ENCODE measurements around the gene GOLGA8J.
"Not testable (repeated sequence)": the region's sequence is repeated elsewhere in the genome, so short reads cannot be mapped to it uniquely, and the experiment has no call there.

GOLGA8J gene

DNA sequence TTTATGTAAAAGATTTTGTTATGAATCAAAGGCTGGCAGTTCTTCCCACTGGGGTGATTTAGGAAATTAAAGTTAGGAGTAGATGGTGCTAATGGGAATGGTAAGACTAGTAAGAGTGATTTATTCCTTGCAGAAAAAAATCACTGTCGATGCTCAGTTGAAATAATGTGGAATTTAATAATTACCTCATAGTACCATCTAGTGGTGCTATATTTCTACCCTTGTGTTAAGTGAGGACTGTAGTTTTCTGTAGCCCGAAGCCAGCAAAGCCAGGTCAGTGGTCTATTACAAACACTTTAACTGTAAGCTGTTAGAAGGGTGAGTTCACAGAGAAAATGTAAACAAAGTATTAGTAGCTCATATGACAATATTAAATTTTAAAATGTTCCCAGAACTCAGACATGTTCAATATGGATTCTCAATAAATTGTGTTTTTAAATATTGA lies 39.5 kb upstream of the GOLGA8J start:
- TF ChIP-seq, protein P1, sequence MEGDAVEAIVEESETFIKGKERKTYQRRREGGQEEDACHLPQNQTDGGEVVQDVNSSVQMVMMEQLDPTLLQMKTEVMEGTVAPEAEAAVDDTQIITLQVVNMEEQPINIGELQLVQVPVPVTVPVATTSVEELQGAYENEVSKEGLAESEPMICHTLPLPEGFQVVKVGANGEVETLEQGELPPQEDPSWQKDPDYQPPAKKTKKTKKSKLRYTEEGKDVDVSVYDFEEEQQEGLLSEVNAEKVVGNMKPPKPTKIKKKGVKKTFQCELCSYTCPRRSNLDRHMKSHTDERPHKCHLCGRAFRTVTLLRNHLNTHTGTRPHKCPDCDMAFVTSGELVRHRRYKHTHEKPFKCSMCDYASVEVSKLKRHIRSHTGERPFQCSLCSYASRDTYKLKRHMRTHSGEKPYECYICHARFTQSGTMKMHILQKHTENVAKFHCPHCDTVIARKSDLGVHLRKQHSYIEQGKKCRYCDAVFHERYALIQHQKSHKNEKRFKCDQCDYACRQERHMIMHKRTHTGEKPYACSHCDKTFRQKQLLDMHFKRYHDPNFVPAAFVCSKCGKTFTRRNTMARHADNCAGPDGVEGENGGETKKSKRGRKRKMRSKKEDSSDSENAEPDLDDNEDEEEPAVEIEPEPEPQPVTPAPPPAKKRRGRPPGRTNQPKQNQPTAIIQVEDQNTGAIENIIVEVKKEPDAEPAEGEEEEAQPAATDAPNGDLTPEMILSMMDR (IDR thresholded peaks at IDR 0.05; ENCODE audit: low read depth, low read length, missing control alignments), result no peak
- DNase-seq (ENCODE audit: extremely low read depth, low read depth), result no peak
- no peak overlapping the region for H3K4me3 ChIP-seq (replicated peaks; ENCODE audit: low read depth, low read length)

DNA sequence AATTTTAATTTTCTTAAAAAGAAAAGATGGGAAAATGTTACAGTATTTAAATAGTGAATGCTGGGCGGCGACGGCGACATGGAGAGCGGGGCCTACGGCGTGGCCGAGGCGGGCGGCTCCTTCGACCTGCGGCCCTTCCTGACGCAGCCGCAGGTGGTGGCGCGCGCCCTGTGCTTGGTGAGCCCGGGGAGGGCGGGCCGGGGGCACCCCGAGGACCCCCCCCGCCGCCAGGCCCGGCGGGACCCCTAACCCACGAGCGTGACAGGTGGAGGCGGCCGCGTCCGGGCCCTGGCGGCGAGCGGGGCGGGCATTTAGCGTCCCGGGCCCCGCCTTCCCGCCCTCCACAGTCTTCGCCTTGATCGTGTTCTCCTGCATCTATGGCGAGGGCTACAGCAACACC lies 38.4 kb upstream of the GOLGA8J start:
- no peak overlapping the region for H3K4me3 ChIP-seq (replicated peaks; ENCODE audit: low read depth, low read length)
- TF ChIP-seq, protein P1 (IDR thresholded peaks at IDR 0.05; ENCODE audit: low read depth, low read length, missing control alignments), result no peak
- no peak for DNase-seq (ENCODE audit: extremely low read depth, low read depth)

GRCh38 chr15:30044826-30045225 lies 37.9 kb upstream of the GOLGA8J start:
- not testable (repeated sequence) for H3K4me3 ChIP-seq (replicated peaks; ENCODE audit: low read depth, low read length); DNase-seq (ENCODE audit: extremely low read depth, low read depth)

GRCh38 chr15:30045248-30046041 lies 37.3 kb upstream of the GOLGA8J start:
- not testable (repeated sequence) for H3K4me3 ChIP-seq (replicated peaks; ENCODE audit: low read depth, low read length); DNase-seq (ENCODE audit: extremely low read depth, low read depth)

DNA sequence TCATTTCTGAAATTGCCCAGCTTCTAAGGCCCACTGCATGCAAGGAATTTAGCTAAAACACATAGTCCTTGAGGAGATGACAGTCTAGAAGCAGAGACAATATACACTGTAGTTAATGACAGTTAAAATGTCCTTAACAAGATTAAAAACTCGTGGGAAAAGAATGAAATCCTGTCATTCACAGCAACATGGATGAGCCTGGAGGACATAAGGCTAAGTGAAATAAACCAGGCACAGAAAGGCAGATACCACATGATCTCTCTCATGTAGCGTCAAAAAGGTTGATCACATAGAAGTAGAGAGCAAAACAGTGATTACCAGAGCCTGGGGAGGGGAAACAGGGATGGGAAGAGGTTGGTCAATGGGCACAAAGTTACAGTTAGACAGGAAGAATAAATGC lies 36.3 kb upstream of the GOLGA8J start:
- TF ChIP-seq, protein P1 (IDR thresholded peaks at IDR 0.05; ENCODE audit: low read depth, low read length, missing control alignments), result no peak
- no peak overlapping the region for H3K4me3 ChIP-seq (replicated peaks; ENCODE audit: low read depth, low read length)
- no peak for DNase-seq (ENCODE audit: extremely low read depth, low read depth)

DNA sequence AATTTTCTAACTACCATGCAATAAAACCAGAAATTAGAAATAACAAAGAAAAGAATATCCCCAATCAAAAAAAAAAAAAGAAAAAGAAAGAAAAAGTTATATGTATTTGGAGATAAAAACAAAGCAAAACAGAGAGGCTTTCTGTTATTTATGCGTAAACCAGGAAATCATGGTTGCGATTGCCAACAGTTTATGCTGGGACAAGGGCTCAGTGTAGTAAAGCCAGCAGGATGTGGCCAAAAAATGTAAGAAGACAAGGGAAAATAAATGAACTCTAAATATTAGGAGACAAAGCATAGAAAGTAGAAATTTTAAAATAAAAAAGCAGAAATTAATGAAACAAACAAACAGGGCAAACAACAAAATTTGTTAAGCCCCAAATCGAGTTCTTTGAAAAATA lies 27.2 kb upstream of the GOLGA8J start:
- no peak for DNase-seq (ENCODE audit: extremely low read depth, low read depth)
- no peak overlapping the region for H3K4me3 ChIP-seq (replicated peaks; ENCODE audit: low read depth, low read length)
- TF ChIP-seq, protein P1 (IDR thresholded peaks at IDR 0.05; ENCODE audit: low read depth, low read length, missing control alignments), result no peak

DNA sequence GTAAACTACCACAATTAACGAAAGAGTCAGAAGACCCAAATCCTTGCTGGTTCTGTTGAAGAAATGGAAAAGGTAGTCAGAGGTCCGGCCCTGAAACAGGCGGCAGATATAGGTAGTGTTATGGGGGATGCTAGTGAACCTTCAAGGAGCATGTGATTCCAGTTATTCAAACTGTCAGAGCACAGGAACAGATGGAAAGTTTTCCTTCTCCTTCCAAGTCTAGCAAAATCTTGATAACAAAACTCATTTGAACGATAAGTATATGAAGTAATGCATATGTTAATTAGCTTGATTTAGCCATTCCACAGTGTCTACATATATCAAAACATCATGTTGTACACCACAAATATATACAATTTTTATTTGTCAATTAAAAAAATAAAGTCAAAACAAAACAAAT lies 26.6 kb upstream of the GOLGA8J start:
- DNase-seq (ENCODE audit: extremely low read depth, low read depth), result no peak
- TF ChIP-seq, protein P1 (IDR thresholded peaks at IDR 0.05; ENCODE audit: low read depth, low read length, missing control alignments), result no peak
- no peak overlapping the region for H3K4me3 ChIP-seq (replicated peaks; ENCODE audit: low read depth, low read length)

DNA sequence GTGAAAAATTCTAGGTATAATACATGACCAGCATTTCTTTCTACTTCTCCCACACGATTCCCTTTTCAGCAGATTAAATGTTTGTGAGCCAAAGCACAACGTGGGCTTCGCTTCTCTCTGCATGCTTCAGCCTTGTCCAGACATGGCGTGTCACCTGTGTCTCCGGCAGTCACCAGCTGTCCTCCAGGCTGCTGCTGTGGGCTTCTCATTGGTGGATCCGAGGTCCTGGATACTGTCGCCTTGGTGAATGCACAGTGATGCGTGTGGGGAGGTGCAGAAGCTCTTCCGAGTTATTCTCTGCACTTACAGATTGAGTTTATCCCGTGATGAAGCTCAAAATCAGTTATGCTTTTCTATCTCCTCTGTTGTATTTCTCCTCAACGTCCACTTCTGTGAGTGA lies 23.0 kb upstream of the GOLGA8J start:
- H3K4me3 ChIP-seq (replicated peaks; ENCODE audit: low read depth, low read length), result no peak overlapping the region
- TF ChIP-seq, protein P1 (IDR thresholded peaks at IDR 0.05; ENCODE audit: low read depth, low read length, missing control alignments), result no peak
- DNase-seq (ENCODE audit: extremely low read depth, low read depth), result no peak

Measured in HFF-Myc (cell line).